HL-60 (cell line): ENCODE data around the gene PRSS56.

Experiments used
- DNase-seq, 2 experiments: peaks; one replicate each; pipeline ENCODE4 v3.0.0-alpha.2; 2010 to 2020; ENCODE audit warnings: low read depth in 1 of 2, low spot score in 1 of 2
- H3K27ac ChIP-seq: fragments of 250-450 bp; sonication (Bioruptor Pico); replicated peaks from 2 replicates; pipeline ENCODE4 v1.5.1; 2020; ENCODE audit warnings: mild to moderate bottlenecking, moderate library complexity
- H3K27me3 ChIP-seq: fragments of 250-450 bp; sonication (Bioruptor Pico); 2 replicates; pipeline ENCODE4 v1.5.1; 2021; ENCODE audit warnings: mild to moderate bottlenecking, moderate library complexity; ENCODE audit not compliant: insufficient read depth, poor library complexity, severe bottlenecking
- H3K4me3 ChIP-seq: replicated peaks from 2 replicates; pipeline ENCODE4 v1.5.1; 2011; ENCODE audit warnings: mild to moderate bottlenecking, control low read depth, low read length; ENCODE audit not compliant: insufficient read depth
- GABPA ChIP-seq: IDR thresholded peaks from 2 replicates; pipeline ENCODE4 v1.6.1; 2012; ENCODE audit warnings: low read depth
- POLR2AphosphoS5 ChIP-seq: IDR thresholded peaks from 2 replicates; pipeline ENCODE4 v1.6.1; 2012; ENCODE audit warnings: low read depth
- SPI1 ChIP-seq: IDR thresholded peaks from 2 replicates; pipeline ENCODE4 v1.6.1; 2012; ENCODE audit warnings: low read depth, mild to moderate bottlenecking, borderline replicate concordance
- TF ChIP-seq, protein P1 (sequence below): IDR thresholded peaks from 2 replicates; pipeline ENCODE4 v1.6.1; 2012; ENCODE audit warnings: low read depth; ENCODE audit not compliant: insufficient replicate concordance
- TF ChIP-seq, protein P2 (sequence below): IDR thresholded peaks from one replicate; pipeline ENCODE4 v1.5.1; 2011; ENCODE audit warnings: low read length, control low read depth, inconsistent platforms; ENCODE audit not compliant: insufficient read depth

PRSS56 gene

DNA sequence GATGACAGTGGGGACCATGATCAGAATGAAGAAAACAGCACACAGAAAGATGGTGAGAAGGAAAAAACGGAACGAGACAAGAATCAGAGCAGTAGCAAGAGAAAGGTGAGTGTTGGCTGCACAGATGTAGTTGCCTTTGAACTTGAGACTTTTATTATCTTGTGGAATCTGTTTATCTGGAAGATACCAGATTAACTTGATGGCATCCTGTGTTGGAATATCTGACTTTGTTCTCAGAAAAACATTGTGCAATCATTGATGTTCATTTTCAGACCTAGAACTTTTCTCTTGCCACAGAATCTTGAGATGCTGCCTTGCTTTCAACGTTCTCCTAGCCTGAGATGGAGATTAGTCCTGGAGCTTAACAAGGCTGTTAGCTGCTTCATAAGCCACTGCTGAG lies 36.2 kb downstream of the PRSS56 start:
- TF ChIP-seq, protein P1, sequence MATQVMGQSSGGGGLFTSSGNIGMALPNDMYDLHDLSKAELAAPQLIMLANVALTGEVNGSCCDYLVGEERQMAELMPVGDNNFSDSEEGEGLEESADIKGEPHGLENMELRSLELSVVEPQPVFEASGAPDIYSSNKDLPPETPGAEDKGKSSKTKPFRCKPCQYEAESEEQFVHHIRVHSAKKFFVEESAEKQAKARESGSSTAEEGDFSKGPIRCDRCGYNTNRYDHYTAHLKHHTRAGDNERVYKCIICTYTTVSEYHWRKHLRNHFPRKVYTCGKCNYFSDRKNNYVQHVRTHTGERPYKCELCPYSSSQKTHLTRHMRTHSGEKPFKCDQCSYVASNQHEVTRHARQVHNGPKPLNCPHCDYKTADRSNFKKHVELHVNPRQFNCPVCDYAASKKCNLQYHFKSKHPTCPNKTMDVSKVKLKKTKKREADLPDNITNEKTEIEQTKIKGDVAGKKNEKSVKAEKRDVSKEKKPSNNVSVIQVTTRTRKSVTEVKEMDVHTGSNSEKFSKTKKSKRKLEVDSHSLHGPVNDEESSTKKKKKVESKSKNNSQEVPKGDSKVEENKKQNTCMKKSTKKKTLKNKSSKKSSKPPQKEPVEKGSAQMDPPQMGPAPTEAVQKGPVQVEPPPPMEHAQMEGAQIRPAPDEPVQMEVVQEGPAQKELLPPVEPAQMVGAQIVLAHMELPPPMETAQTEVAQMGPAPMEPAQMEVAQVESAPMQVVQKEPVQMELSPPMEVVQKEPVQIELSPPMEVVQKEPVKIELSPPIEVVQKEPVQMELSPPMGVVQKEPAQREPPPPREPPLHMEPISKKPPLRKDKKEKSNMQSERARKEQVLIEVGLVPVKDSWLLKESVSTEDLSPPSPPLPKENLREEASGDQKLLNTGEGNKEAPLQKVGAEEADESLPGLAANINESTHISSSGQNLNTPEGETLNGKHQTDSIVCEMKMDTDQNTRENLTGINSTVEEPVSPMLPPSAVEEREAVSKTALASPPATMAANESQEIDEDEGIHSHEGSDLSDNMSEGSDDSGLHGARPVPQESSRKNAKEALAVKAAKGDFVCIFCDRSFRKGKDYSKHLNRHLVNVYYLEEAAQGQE, result no peak
- TF ChIP-seq SPI1 (no peak), POLR2AphosphoS5 (no peak), GABPA (no peak)
- TF ChIP-seq, protein P2, sequence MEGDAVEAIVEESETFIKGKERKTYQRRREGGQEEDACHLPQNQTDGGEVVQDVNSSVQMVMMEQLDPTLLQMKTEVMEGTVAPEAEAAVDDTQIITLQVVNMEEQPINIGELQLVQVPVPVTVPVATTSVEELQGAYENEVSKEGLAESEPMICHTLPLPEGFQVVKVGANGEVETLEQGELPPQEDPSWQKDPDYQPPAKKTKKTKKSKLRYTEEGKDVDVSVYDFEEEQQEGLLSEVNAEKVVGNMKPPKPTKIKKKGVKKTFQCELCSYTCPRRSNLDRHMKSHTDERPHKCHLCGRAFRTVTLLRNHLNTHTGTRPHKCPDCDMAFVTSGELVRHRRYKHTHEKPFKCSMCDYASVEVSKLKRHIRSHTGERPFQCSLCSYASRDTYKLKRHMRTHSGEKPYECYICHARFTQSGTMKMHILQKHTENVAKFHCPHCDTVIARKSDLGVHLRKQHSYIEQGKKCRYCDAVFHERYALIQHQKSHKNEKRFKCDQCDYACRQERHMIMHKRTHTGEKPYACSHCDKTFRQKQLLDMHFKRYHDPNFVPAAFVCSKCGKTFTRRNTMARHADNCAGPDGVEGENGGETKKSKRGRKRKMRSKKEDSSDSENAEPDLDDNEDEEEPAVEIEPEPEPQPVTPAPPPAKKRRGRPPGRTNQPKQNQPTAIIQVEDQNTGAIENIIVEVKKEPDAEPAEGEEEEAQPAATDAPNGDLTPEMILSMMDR, result no peak
- no peak overlapping the region for H3K4me3 ChIP-seq
- no peak for DNase-seq
- H3K27me3 ChIP-seq, result no peaks in the 10 kb centered on the region
- no peak overlapping the region for H3K27ac ChIP-seq

DNA sequence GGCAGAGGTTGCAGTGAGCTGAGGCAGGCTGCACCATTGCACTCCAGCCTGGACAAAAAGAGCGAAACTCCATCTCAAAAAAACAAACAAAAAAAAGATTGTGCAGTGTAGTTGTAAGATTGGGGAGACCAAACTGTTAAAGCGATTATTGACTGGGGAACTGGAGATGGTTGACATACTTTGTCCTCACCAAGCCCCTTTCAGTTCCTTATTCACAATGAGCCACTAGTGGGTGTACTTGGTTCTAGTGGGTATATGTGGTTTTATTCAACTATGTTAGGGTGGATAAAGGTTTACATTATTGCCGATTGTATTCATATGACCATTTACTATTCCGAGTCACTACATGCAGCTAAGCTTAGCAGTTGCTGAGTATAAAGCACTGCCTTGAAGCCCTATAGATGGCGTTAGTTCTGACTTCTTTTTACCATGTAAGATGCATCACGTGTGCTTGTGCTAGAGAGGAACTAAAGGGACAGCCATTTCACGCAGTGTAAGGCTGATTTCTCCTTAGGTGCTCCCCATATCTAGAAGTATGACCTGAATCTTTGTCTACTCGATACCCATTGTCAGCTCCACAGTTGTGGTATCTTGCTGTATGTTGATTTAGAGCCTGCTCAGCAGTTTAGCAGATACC lies 42.4 kb downstream of the PRSS56 start:
- TF ChIP-seq, protein P1, result no peak
- no peak for TF ChIP-seq SPI1
- TF ChIP-seq GABPA, result no peak
- TF ChIP-seq POLR2AphosphoS5, result no peak
- TF ChIP-seq, protein P2, result no peak
- no peak overlapping the region for H3K4me3 ChIP-seq
- no peaks in the 10 kb centered on the region for H3K27me3 ChIP-seq
- DNase-seq, result no peak
- no peak overlapping the region for H3K27ac ChIP-seq

DNA sequence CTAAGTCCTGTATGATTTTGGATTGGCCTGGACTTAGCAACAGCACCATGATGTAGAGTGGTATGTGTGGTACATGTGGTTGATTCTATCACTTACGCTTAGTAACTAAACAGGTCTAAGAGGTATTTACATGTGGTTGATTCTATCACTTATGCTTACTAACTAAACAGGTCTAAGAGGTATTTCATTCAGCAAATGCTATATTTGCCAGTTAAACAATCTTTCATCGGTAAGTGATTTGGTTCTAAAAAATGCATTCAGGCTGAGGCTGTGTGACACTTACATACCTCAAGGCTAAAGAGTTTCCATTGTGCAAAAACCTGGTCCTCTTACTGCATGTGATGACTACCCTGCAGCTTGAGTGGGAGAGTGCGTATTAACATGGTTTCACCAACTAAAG lies 43.4 kb downstream of the PRSS56 start:
- TF ChIP-seq POLR2AphosphoS5, result no peak
- TF ChIP-seq GABPA, result no peak
- TF ChIP-seq, protein P1, result no peak
- no peak for TF ChIP-seq SPI1
- TF ChIP-seq, protein P2, result no peak
- no peak overlapping the region for H3K4me3 ChIP-seq
- H3K27me3 ChIP-seq, result no peaks in the 10 kb centered on the region
- DNase-seq, result no peak
- H3K27ac ChIP-seq, result no peak overlapping the region
